Measurements from ENCODE around the gene CDCP2.

Gene CDCP2

DNA sequence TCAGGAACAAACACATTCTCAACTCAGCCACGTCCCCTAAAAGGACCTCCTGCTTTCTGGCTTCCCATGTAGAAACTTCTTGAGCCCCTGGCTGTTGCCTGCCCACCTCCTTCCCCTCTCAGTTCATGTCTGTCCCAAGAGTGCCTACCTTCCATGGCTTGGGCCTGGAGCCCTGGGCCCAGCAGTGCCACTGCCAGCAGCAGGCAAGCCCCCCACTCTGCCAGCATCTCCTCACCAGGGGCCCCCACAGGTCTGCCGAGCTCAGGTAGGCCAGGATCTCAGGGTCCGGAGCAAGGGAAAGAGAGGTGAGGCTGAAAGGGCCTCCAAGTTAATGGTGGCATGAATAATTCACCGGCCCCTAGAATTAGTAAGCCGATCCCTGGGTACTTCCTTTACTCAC is at the start of gene CDCP2:
TSS of gene CDCP2 (minus strand) at position 305 of the 400 bp plus-strand sequence. CDS start at position 227, 78 bp downstream.
- DNase-seq (ENCODE audit: low read depth in 3 of 3) = no peak

DNA sequence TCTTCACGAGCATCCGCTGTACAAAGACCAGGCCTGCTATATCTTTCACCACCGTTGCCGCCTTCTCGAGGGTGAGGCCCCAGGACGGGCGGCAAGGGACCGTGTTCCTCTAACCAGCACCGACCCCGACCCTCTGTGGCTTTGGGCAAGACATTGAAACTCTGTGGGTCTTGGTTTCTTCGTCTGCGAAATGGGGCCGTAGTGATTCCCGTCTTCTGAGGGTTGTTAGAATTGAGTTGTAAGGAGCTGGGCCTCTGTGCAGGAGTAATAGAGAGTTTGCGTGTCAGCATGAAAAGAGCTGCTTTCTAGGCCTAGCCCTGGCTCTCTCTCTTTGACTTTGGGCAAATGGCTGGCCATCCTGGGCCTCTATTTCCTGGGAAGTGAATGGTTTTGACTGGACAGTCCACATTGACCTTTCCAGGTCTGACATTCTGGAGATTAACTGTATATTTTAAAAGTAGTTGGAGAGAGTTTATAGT is 47.8 kb upstream of the CDCP2 start:
- no peak for DNase-seq (ENCODE audit: low read depth in 3 of 3)

DNA sequence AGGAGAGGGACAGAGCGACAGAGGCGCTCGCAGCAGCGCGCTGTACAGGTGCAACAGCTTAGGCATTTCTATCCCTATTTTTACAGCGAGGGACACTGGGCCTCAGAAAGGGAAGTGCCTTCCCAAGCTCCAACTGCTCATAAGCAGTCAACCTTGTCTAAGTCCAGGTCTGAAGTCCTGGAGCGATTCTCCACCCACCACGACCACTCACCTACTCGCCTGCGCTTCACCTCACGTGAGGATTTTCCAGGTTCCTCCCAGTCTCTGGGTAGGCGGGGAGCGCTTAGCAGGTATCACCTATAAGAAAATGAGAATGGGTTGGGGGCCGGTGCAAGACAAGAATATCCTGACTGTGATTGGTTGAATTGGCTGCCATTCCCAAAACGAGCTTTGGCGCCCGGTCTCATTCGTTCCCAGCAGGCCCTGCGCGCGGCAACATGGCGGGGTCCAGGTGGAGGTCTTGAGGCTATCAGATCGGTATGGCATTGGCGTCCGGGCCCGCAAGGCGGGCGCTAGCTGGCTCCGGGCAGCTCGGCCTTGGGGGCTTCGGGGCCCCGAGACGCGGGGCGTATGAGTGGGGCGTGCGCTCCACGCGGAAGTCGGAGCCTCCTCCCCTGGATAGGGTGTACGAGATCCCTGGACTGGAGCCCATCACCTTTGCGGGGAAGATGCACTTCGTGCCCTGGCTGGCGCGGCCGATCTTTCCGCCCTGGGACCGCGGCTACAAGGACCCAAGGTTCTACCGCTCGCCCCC is 47.1 kb upstream of the CDCP2 start, which contains the start of the genes CYB5RL and MRPL37:
TSS of gene CYB5RL (minus strand) at position 266 of the 754 bp plus-strand sequence. CDS start 4,414 bp downstream, outside the sequence.
TSS of gene MRPL37 (plus strand) at position 403 of the 754 bp plus-strand sequence. CDS start at position 480, 77 bp downstream.
- DNase-seq (ENCODE audit: low read depth in 3 of 3) = peak; percentile 80 to 88 (median 85)

DNA sequence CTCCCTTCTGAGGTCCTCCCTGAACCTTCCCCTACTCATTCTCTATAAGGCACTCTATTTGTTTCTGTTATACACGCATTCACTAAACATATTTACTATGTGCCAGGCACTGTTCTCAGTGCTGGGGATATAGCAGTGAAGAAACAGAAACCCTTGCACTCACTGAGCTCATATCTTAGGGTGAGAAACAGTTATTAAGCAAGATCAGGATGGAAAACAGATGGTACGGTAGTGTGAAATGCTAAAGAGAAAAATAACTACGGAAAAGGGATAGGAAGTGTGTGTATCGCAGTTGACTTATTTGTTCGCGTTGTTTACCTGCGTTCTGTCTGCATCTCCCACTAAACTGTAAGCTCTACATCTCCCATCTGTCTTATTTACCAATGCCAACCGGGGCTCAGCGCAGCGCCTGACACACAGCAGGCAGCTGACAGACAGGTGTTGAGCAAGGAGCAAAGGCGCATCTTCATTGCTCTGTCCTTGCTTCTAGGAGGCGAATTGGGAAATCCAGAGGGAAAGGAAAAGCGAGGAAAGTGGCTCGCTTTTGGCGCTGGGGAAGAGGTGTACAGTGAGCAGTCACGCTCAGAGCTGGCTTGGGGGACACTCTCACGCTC is 46.5 kb upstream of the CDCP2 start:
- DNase-seq (ENCODE audit: low read depth in 3 of 3) = no peak

DNA sequence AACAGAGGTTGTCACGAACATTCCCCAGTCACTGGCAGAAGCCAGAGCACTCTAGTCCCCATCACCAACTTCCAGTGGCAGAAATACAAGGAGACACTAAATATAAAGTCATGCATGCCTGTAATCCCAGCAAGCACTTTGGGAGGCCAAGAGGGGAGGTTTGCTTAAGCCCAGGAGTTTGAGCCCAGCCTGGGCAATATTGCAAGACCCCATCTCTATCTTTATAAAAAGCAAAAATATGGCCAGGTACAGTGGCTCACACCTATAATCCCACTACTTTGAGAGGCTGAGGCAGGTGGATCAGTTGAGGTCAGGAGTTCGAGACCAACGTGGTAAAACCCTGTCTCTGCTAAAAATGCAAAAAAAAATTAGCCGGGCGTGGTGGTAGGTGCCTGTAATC is 40.7 kb upstream of the CDCP2 start:
- no peak for DNase-seq (ENCODE audit: low read depth in 3 of 3)

DNA sequence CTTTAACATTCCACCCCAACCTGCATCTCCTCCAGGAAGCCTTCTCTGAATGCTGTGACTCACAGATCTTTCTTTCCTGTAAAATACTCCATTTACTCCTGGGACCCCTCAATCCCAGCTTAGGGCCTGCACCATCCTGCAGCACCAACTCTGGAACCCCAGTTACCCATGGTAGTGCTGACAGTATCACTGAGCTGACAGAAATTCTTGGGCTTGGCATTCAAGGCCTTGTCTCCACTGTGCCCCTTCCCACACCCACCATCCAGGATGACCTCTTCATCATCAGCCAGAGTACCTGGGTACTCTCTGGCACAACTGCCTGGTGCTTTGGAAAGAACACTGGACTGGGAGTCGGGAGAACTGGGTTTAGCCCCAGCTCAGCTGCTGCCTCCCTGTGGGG is 38.7 kb upstream of the CDCP2 start:
- DNase-seq (ENCODE audit: low read depth in 3 of 3) = no peak

DNA sequence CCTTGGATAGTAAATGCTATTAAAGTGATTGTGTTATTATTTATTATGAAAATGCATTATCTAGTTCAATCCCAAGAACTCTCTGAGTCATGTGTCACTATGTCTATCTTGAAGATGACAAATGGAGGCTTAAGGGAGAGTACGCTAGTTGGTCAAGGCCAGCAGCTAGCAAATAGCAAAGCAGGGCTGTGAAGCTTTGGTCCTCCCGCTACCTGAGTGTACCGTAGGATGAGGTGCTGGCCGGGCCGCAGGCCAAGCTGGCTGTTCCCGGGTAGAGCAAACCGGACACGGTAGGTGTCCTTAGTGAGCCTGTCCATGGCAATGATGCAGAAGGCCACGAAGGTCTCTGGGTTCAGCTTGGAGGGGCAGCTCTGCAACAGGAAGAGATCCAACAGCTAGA is 37.7 kb upstream of the CDCP2 start:
- no peak for DNase-seq (ENCODE audit: low read depth in 3 of 3)

DNA sequence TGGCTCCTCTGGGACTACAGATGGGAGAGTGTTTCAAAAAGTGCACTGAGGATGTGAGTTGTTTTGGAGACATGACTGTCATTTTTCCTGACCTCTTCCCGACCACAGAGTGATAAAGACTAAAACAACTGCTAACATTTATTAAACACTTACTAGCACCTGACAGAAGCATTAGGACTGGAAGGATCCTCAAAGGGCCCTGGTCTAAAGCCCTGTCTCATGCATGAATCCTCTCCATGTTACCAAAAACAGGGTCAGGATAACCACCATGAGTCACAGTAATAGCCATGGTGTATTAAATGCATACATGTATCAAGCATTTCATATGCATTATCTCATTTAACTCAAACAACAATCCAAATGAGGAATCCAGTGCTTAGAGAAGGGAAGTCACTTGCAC is 35.5 kb upstream of the CDCP2 start:
- no peak for DNase-seq (ENCODE audit: low read depth in 3 of 3)

DNA sequence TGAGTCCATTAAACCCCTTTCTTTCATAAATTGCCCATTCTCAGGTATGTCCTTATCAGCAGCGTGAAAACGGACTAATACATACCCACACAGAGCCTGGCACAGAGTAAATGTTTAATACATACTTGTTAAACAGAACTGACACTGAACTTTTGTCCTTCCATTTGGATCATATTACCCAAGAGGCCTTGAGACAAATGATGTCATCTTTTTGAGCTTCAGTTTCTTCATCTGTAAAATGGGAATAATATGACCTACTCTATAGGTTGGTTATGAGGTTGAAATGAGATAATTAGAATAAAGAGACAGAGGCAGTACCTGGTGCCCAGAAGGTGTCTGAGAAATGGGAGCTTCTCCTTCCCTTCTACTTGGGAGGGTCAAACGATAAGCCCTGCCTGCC is 33.3 kb upstream of the CDCP2 start:
- no peak for DNase-seq (ENCODE audit: low read depth in 3 of 3)

DNA sequence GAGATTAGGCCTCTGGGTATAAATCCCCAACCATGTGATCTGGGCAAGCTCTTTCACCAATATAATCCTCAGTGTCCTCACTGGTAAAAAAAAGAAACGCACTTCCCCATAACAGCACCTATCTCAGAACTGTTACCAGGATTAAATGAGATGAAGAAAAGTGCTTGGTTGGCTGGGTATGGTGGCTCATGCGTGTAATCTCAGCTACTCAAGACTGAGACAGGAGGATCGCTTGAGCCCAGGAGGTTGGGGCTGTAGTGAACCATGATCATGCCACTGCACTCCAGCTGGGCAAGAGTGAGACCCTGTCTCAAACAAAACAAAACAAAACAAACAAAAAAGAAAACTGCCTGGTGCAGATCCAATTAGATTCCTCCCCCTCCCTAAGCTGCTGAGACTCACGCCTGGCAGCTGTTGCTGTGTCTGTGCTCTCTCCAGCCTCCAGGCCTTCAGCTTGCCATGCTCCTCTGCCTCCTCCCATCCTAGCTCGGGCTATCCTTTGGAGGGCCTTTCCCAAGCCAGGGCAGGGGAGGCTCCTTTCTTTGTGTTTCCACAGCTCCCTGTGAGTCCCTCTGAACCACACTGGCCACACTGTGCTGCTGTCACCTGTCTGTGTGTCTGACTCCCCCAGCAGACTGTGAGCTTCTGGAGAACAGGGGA is 28.0 kb upstream of the CDCP2 start:
- DNase-seq (ENCODE audit: low read depth in 3 of 3) = no peak

DNA sequence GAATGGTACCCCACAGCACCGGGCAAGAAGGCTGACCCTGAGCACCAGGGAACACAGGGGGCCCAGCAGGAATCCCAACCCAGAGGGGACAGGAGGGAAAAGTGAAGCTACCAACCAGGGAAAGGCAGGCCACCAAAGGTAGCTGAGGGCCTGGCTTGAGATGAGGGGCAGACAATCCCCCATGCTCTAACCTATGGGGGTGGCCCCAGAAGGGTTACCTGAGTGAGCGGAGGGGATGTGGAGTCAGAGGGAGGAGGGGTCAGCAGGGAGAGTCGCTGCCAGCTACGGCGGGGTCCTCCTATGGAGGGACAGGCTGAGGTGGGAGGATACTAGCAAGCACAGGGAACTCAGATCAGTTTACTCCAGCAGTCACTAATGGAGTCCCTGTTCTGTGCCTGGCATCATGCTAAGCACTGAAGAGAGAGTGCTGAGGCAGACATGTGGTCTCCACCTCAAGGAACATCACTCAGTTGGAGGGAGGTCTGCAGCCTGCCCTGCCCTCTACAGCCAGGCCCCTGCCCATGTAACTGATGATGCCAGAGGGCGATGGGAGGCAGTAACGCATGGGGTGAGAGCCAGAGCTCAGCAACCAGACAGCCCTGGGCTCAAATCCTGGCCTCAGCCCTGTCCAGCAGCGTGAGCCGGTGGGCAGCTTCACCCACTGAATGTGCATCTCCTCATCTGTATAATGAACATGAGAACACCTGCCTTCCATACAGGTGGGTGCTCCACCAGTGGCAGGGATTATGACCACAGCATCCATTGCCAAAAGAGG is 25.7 kb upstream of the CDCP2 start:
- DNase-seq (ENCODE audit: low read depth in 3 of 3) = no peak

DNA sequence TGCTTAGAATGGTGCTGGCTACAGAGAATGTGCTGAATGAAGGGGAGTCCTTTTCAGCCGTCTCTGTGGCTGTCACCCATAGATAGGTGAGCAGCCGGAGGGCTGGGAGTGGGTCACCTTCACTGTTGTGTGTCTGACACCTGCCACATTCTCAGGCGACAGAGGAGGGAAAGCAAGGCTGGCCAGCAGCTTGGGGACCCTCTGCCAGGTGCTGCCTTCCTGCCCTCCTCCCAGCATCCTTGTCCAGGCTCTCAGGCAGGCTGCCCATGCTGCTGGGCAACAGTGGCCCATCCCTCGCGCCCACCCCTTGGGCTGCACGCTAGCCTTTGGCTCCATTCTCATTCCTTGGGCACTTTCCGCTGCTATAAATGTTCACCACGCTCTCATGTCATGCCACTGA is 24.9 kb upstream of the CDCP2 start:
- no peak for DNase-seq (ENCODE audit: low read depth in 3 of 3)

DNA sequence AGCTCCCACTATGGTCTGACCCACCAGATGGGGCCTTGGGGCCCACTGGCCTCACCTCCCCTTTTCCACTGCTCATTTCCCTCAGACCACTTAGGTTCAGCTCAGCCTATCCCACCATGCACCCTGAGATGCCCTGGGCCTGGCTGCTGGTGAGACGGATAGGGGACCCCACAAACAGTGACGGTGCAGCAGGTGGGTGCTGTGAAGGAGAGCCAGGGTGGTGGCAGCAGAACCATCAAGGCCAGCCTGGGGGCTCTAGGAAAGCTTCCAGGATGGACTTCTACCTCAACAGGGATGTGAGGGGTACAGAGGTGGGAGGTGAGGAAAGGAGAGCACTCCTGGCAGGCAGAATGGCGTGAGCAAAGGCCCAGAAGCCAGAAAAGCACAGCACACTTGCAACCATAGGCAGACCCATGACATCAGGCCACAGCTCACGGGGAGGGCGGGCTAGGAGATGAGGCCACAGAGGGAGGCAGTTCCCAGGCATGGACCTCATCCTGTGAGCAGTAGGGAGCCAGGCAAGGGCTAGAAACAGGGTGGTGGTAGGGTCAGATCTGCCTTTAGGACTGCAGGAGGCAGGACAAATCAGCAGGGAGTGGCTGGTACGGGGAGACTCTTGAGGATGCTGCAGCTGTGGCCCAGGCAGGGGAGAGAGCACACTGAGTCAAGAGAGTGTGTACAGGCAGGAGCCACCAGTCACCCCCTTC is 24.0 kb upstream of the CDCP2 start:
- DNase-seq (ENCODE audit: low read depth in 3 of 3) = no peak

DNA sequence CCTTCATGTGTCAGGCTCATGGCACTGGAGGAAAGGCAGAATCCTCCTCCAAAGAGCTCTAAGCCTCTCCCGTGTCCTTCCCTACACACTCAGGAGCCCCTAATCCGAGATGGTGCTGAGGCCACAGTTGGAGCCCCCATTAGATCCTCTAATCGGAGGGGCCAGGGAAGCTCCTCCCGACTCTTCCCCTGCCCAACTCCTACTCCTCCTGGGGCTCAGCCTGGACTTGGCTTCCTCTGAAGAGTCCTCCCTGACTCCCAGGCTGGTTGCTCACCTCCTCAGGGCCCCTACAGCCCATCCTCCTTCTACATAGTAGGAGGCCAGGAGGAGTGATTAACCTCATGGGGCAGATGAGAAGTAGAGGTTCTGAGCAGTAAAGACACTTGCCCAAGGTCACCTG is 21.3 kb upstream of the CDCP2 start:
- no peak for DNase-seq (ENCODE audit: low read depth in 3 of 3)

DNA sequence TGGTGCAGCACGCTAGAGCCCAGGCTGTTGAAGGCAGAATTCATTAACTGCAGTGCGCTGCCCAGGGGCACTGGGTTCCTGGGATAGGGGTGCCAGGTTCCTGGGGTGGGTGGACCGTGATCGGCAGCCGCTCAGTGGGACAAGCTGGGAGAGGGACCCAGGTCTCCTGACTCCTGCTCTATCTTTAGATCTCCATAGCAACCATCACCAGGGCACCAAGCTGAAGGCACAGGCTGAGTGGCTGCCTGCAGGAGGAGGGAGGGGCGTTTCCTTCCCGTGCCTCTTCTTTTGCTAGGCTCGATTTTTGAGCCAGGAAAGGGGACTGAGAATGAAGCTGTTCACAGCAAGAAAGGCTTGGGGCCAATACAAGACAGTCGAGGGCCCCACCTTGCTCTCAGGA is 20.9 kb upstream of the CDCP2 start:
- DNase-seq (ENCODE audit: low read depth in 3 of 3) = no peak

DNA sequence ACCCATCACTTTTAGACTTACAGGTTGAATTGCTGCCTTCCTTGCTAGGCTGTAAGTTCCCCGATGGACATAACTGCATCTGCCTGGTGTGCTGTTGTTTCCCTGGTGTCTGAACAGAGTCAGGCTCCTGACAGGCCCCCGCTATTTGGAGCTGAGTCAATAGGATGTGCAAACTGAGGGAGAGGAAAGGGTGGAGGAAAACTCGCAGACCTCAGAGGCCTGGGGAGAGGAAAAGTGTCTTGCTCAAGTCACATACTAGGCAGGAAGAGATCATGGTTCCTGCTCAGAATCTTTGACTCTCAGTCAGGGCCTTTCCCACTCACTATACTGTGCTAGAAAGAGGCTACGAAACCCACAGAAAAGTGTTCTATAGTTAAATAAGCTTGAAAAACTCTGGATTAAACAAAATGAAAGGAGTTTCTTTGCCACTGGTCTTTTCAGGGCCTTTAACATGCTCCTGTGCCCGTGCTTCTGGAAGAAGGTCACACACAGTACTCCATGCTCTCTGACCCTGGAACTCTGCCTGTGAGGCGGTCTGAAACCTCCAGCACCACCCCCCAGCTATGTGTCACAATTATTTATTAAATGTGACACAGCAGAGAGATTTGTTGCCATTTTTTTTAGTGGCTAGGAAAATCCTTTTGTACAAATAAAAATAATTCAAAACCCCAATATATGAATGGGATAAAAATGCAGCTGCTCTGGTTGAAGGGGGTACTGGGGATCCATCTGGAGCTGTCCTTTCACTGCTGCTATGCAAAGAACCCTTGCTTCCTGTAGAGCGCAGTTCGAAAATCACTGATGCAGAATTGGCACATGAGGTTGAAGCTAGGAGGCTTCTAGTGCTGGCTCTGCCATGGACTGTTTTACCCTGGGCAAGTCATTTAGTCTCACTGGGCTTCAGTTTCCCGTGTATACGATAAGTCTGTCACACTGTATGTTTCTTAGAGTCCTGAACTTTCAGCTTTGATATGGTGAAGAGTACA is 20.1 kb upstream of the CDCP2 start:
- no peak for DNase-seq (ENCODE audit: low read depth in 3 of 3)

DNA sequence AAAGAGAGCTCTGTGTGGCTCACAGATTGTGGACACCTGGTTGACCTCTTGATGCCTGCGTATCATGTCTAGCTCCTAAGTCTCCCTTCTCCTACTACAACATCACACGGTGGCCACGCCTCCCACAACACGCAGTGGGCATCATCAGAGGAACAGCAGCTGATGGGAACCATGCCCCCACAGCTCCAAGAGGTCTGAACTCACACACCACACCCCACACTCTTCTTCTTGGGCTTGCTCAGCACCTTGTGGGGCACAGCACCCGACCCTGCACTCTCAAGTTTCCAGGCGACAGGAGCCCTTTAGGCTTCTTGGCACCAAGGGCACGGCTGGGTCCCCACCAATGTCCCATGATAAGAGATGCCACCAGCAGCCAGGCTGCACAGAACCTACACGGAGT is 18.8 kb upstream of the CDCP2 start:
- DNase-seq (ENCODE audit: low read depth in 3 of 3) = no peak

DNA sequence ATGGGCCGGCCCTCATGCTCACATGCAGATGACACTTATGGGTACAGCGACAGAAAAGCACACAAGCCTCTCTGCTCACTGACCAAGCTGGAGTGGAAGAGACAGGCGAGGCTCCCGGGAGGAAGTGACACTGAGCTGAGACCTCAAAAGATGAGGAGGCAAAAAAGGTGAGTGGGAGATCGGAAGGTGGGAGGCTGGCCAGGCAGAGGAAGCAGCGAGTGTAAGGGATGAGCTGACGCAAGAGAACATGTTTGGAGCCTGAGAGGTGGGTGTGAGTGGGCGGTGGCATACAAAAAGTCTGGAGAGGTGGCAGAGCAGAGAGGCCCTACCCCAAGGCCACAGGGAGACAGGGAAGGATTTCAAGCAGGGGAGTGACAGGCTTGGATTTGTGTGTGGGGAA is 18.2 kb upstream of the CDCP2 start:
- no peak for DNase-seq (ENCODE audit: low read depth in 3 of 3)

DNA sequence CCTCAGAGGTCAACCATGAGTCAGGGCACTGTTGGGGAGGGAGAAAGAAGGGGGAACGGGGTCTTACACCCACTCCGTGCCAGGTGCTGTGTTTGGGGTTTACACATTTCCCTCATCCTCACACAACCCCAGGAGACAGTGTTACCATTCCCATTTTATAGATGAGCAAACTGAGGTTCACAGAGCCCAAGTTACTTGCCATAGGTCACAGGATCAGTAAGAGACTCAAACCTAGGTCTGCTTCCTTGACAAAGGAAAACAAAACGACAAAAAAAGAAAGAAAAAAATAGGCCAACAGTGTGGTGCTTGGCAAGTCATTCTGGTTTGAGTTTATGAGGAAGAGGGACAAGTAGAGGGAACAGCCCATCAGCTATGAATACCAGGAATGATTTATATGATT is 16.3 kb upstream of the CDCP2 start:
- DNase-seq (ENCODE audit: low read depth in 3 of 3) = no peak

Data from stimulated activated CD4-positive, alpha-beta T cell treated with anti-CD3 and anti-CD28 coated beads, TNF-alpha, amount 100 ng/mL, for 48 hours (primary cell).